ENCODE results near the gene MIAT. TPM values are rescaled to one million over a fixed set of nuclear protein-coding genes. Genes with fewer than 3 reads are reported as not detected.
A peak's percentile ranks its signal among the peaks of the same experiment; 100 is the strongest.

Gene MIAT
- total and polyA plus RNA-seq, 2 of the 4 experiments (the other 2 are of a cell fraction), result 0.54 to 0.65 TPM

DNA sequence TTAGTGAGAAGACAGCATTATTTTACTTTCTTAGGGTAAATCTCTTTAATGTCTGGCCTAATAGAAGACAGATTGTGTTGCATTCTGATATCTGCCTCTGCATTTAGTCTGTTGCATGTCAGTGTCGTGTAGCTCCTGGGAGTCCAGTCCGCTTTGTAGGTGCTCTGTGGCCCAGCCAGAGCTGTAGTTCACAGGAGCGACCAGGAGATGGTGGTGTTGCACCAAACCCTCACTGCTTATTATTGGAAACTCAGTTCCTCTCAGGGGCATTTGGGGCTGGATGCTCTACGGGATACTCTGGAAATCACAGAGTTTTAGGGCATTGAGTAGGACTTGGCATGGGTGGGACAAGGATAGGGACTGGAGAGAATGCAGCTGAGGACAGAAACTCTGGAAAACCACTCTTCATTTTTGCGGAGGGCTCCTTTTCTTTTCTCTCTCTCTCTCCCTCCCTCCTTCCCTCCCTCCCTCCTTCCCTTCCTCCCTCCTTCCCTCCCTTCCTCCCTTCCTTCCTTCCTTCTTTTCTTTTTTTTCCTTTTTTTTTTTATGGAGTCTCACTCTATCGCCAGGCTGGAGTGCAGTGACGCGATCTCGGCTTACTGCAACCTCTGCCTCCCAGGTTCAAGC is 21.7 kb downstream of the MIAT start (continued):
- TF ChIP-seq BHLHE40 (IDR thresholded peaks at IDR 0.05; ENCODE audit: low read depth, low read length), result no peak

DNA sequence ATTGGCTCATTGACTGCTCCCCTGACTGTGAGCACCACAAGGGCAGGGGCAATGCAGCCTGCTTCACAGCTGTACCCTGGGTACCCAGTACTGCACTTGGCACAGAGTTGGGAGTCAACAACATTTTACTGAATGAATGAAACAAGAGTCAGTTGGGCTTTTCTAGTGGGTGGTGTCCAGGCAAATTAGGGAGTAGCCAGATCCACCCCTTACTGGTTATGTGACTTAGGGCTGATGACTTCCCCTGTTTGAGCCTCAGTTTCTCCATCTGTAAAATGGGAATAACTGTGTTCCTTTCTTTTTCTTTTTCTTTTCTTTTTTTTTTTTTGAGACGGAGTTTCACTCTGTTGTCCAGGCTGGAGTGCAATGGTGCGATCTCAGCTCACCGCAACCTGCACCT is 23.1 kb downstream of the MIAT start:
- no TSS peak for BruUV-seq (replicated peaks)
- POLR2A ChIA-PET (ENCODE audit: unreplicated experiment), result no interaction called here
- no peak for ATAC-seq (ENCODE audit: low read depth)
- no peak for TF ChIP-seq CHD1 (IDR thresholded peaks at IDR 0.05; ENCODE audit: low read depth, low read length)
- TF ChIP-seq SMC3 (IDR thresholded peaks at IDR 0.05; ENCODE audit: low read depth, low read length), result no peak
- no peak for TF ChIP-seq CEBPB (IDR thresholded peaks at IDR 0.05; ENCODE audit: low read depth, low read length)
- TF ChIP-seq POLR2A (IDR thresholded peaks at IDR 0.05; ENCODE audit: low read depth, low read length), result no peak
- TF ChIP-seq RCOR1 (IDR thresholded peaks at IDR 0.05; ENCODE audit: insufficient replicate concordance, low read length), result no peak
- TF ChIP-seq, protein P1, sequence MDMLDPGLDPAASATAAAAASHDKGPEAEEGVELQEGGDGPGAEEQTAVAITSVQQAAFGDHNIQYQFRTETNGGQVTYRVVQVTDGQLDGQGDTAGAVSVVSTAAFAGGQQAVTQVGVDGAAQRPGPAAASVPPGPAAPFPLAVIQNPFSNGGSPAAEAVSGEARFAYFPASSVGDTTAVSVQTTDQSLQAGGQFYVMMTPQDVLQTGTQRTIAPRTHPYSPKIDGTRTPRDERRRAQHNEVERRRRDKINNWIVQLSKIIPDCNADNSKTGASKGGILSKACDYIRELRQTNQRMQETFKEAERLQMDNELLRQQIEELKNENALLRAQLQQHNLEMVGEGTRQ (IDR thresholded peaks at IDR 0.05; ENCODE audit: low read depth, low read length), result no peak
- TF ChIP-seq MAFK (IDR thresholded peaks at IDR 0.05; ENCODE audit: low read depth, low read length), result no peak
- TF ChIP-seq RAD21 (IDR thresholded peaks at IDR 0.05; ENCODE audit: low read length), result no peak
- TF ChIP-seq BHLHE40 (IDR thresholded peaks at IDR 0.05; ENCODE audit: low read depth, low read length), result no peak
- no peak for TF ChIP-seq MAZ (IDR thresholded peaks at IDR 0.05; ENCODE audit: borderline replicate concordance, low read depth, low read length)
- TF ChIP-seq RFX5 (IDR thresholded peaks at IDR 0.05; ENCODE audit: low read depth, low read length), result no peak
- TF ChIP-seq FOS (IDR thresholded peaks at IDR 0.05; ENCODE audit: low read depth, low read length), result no peak
- TF ChIP-seq NFE2L2 (IDR thresholded peaks at IDR 0.05; ENCODE audit: low read depth, low read length), result no peak
- no peak for TF ChIP-seq MXI1 (IDR thresholded peaks at IDR 0.05; ENCODE audit: borderline replicate concordance, low read depth, low read length)
- TF ChIP-seq, protein P2, sequence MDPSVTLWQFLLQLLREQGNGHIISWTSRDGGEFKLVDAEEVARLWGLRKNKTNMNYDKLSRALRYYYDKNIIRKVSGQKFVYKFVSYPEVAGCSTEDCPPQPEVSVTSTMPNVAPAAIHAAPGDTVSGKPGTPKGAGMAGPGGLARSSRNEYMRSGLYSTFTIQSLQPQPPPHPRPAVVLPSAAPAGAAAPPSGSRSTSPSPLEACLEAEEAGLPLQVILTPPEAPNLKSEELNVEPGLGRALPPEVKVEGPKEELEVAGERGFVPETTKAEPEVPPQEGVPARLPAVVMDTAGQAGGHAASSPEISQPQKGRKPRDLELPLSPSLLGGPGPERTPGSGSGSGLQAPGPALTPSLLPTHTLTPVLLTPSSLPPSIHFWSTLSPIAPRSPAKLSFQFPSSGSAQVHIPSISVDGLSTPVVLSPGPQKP (IDR thresholded peaks at IDR 0.05; ENCODE audit: borderline replicate concordance, low read depth, low read length), result no peak

More for the DNA sequence above, 23.1 kb downstream of the MIAT start:
- peaks cover 2% of the 10 kb centered on the region; the same call in 1 of the 2 replicates for H3K36me3 ChIP-seq (ENCODE audit: control insufficient read depth, insufficient read depth, low read length)
- no peak overlapping the region for H4K91ac ChIP-seq (ENCODE audit: insufficient read depth, low read depth, low read length)
- in situ Hi-C loops (cut with MboI; ENCODE audit: low sequenced_read_pairs), result no loop called here
- intact Hi-C loops (cut with micrococcal nuclease), result no loop called here
- H2AK9ac ChIP-seq (replicated peaks; ENCODE audit: low read depth, low read length, poor library complexity), result no peak overlapping the region
- peak overlapping the region; percentile 18; the same call in 1 of the 2 replicates for H2AK5ac ChIP-seq (ENCODE audit: low read depth, low read length)
- no peak overlapping the region for H4K5ac ChIP-seq (ENCODE audit: low read depth, low read length)
- H3K4ac ChIP-seq (ENCODE audit: low read depth, low read length), result peak overlapping the region; percentile 5; the same call in 1 of the 2 replicates
- H2BK20ac ChIP-seq (ENCODE audit: low read depth, low read length), result no peak overlapping the region
- H3K27me3 ChIP-seq (ENCODE audit: control insufficient read depth, insufficient read depth, low read length), result no peaks in the 10 kb centered on the region
- H3K23ac ChIP-seq (ENCODE audit: low read depth, low read length), result no peak overlapping the region
- H2BK15ac ChIP-seq (ENCODE audit: low read depth, low read length), result no peak overlapping the region
- H3K9me3 ChIP-seq (ENCODE audit: control insufficient read depth, insufficient read depth, low read length), result 0 out of 2 replicates have a peak, but pooled peaks cover 4% of the 10 kb centered on the region
- H3K4me3 ChIP-seq (ENCODE audit: insufficient read depth, low read depth, low read length), result no peak overlapping the region
- H3K56ac ChIP-seq (ENCODE audit: extremely low read depth, insufficient read depth, low read length), result no peak overlapping the region
- no peaks in the 10 kb centered on the region for H4K20me1 ChIP-seq (ENCODE audit: insufficient read depth, low read length)
- H3K9ac ChIP-seq (ENCODE audit: low read depth, low read length), result no peak overlapping the region
- H4K8ac ChIP-seq (ENCODE audit: low read depth in 2 of 2, low read length in 2 of 2), result no peak overlapping the region
- DNase-seq, result no peak
- WGBS, 2 experiments (ENCODE audit: extremely low coverage in 2 of 2, insufficient read length in 1 of 2), result no CpG with 5 or more reads among the region's 3 CpGs
- no peak overlapping the region for H3K27ac ChIP-seq (ENCODE audit: insufficient read depth, low read length)
- H3K79me1 ChIP-seq (ENCODE audit: low read depth in 1 of 2, low read length in 2 of 2), result peaks cover 17 to 63% of the 10 kb centered on the region in 2 experiments
- H3K4me1 ChIP-seq (ENCODE audit: control insufficient read depth, insufficient read depth, low read length), result peaks cover 11% of the 10 kb centered on the region
- no peak overlapping the region for H3K14ac ChIP-seq (replicated peaks; ENCODE audit: low read depth, low read length)
- no peak overlapping the region for H3K18ac ChIP-seq (ENCODE audit: low read depth, low read length)
- H2BK120ac ChIP-seq (ENCODE audit: low read depth, low read length), result no peak overlapping the region
- H2AFZ ChIP-seq (replicated peaks; ENCODE audit: low read length, poor library complexity), result no peak overlapping the region
- dilution Hi-C loops (cut with HindIII; ENCODE audit: low sequenced_read_pairs, unreplicated experiment), result no loop called here
- no peak overlapping the region for H2BK5ac ChIP-seq (ENCODE audit: low read depth, low read length, poor library complexity, severe bottlenecking)
- CTCF ChIA-PET, result no interaction called here
- H3K4me2 ChIP-seq (ENCODE audit: low read depth, low read length), result no peak overlapping the region
- peaks cover 8% of the 10 kb centered on the region for H3K9me1 ChIP-seq (ENCODE audit: insufficient read depth, low read length)

Data from IMR-90 (cell line).